22Rv1 (cell line): ENCODE measurements around the gene TTYH1.

Experiments used
- H3K27ac ChIP-seq: fragments of 450-650 bp; 2 replicates; pipeline ENCODE4 v1.5.1; 2017
- CTCF ChIP-seq: fragments of 450-650 bp; IDR thresholded peaks from 2 replicates; pipeline ENCODE4 v1.5.1; 2017; ENCODE audit warnings: mild to moderate bottlenecking
- ZFX ChIP-seq: fragments of 450-650 bp; IDR thresholded peaks from 2 replicates; pipeline ENCODE4 v1.6.1; 2017; ENCODE audit warnings: antibody characterized with exemption, borderline replicate concordance

The TTYH1 gene

GRCh38 chr19:54461210-54461609 is 45.9 kb downstream of the TTYH1 start:
- peak overlapping the region; percentile 99 for H3K27ac ChIP-seq
- no peak for TF ChIP-seq CTCF

GRCh38 chr19:54461613-54462012 is 46.3 kb downstream of the TTYH1 start:
- TF ChIP-seq CTCF = no peak
- no peak for TF ChIP-seq ZFX
- peak overlapping the region; percentile 99 for H3K27ac ChIP-seq

- peak overlapping the region; percentile 99 for H3K27ac ChIP-seq
- TF ChIP-seq CTCF (no peak), ZFX (no peak)
Measured at GRCh38 chr19:54462047-54462654, 46.9 kb downstream of the TTYH1 start.

GRCh38 chr19:54462655-54463530 is 47.6 kb downstream of the TTYH1 start:
- TF ChIP-seq ZFX (no peak), CTCF (peak; percentile 59)
- peak overlapping the region; percentile 99 for H3K27ac ChIP-seq

- TF ChIP-seq CTCF (no peak), ZFX (no peak)
- H3K27ac ChIP-seq = peak within 1 kb of the TSS; percentile 99
Measured at GRCh38 chr19:54463531-54464043, 48.3 kb downstream of the TTYH1 start, which contains the start of gene LENG9. LENG9 (minus strand) TSS chr19:54463778; CDS start chr19:54463526, 252 bp downstream.

GRCh38 chr19:54464044-54464629 is 48.9 kb downstream of the TTYH1 start:
- no peak for TF ChIP-seq ZFX
- TF ChIP-seq CTCF = no peak
- peak overlapping the region; percentile 99 for H3K27ac ChIP-seq
